IMR-90 (cell line): ENCODE data around the gene PADI1.

Experiments used
- CEBPB ChIP-seq: IDR thresholded peaks from 2 replicates; pipeline ENCODE4 v1.6.1; 2012; ENCODE audit warnings: low read depth, low read length, improper control_type of control experiment
- FOS ChIP-seq: fragments of 150-350 bp; IDR thresholded peaks from 2 replicates; pipeline ENCODE4 v1.6.1; 2016; ENCODE audit warnings: low read depth, low read length
- NFE2L2 ChIP-seq: fragments of 150-350 bp; IDR thresholded peaks from 2 replicates; pipeline ENCODE4 v1.6.1; 2016; ENCODE audit warnings: low read depth, mild to moderate bottlenecking, low read length
- POLR2A ChIP-seq: IDR thresholded peaks from 2 replicates; pipeline ENCODE4 v1.6.1; 2012; ENCODE audit warnings: mild to moderate bottlenecking, low read depth, low read length
- RAD21 ChIP-seq: IDR thresholded peaks from 2 replicates; pipeline ENCODE4 v1.6.1; 2012; ENCODE audit warnings: low read length, improper control_type of control experiment
- RCOR1 ChIP-seq: IDR thresholded peaks from 2 replicates; pipeline ENCODE4 v1.6.1; 2012; ENCODE audit warnings: mild to moderate bottlenecking, low read length, improper control_type of control experiment; ENCODE audit not compliant: insufficient replicate concordance
- RFX5 ChIP-seq: IDR thresholded peaks from 2 replicates; pipeline ENCODE4 v1.8.0; 2012; ENCODE audit warnings: low read depth, mild to moderate bottlenecking, low read length, moderate library complexity
- SMC3 ChIP-seq: fragments of 150-350 bp; IDR thresholded peaks from 2 replicates; pipeline ENCODE4 v1.6.1; 2016; ENCODE audit warnings: low read depth, mild to moderate bottlenecking, antibody characterized with exemption, low read length, moderate library complexity
- USF2 ChIP-seq: fragments of 150-350 bp; IDR thresholded peaks from 2 replicates; pipeline ENCODE4 v1.6.1; 2017; ENCODE audit warnings: mild to moderate bottlenecking, antibody characterized with exemption, low read length, low read depth
- TF ChIP-seq, protein P1 (sequence below): conservative IDR thresholded peaks from 2 replicates; pipeline ENCODE4 v1.5.1; 2012; ENCODE audit warnings: mild to moderate bottlenecking, low read depth, low read length, improper control_type of control experiment

DNA sequence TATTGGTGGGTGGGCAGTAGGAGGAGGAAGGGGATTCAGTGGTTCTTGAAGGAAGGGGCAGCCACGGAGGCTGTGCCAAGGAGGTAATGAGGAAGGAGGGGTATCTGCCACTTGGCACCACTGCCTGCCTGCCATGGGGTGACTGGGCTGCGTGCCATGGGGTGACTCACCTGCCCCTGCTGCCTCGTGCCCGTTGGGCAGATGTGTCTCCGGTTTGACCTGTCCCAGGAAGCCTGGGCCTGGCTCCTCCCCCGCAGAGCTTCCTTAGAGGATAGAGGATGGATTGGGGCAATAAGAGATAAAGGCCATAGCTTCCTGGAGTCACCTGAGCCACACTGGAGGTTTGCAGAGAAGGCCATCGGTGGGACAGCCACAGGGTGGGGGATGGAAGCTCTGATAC is 45.7 kb downstream of the PADI1 start:
- TF ChIP-seq RCOR1 (no peak), POLR2A (no peak), RAD21 (no peak), NFE2L2 (no peak), CEBPB (no peak), RFX5 (no peak), USF2 (no peak), SMC3 (no peak), FOS (no peak)
- TF ChIP-seq, protein P1, sequence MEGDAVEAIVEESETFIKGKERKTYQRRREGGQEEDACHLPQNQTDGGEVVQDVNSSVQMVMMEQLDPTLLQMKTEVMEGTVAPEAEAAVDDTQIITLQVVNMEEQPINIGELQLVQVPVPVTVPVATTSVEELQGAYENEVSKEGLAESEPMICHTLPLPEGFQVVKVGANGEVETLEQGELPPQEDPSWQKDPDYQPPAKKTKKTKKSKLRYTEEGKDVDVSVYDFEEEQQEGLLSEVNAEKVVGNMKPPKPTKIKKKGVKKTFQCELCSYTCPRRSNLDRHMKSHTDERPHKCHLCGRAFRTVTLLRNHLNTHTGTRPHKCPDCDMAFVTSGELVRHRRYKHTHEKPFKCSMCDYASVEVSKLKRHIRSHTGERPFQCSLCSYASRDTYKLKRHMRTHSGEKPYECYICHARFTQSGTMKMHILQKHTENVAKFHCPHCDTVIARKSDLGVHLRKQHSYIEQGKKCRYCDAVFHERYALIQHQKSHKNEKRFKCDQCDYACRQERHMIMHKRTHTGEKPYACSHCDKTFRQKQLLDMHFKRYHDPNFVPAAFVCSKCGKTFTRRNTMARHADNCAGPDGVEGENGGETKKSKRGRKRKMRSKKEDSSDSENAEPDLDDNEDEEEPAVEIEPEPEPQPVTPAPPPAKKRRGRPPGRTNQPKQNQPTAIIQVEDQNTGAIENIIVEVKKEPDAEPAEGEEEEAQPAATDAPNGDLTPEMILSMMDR: no peak
